Lower leg skin (tissue), 3 donors: ENCODE data around the gene SPATA13.

Source experiments
- CTCF ChIP-seq, 3 donors: fragments of 450-650 bp; IDR thresholded peaks; one replicate each; pipeline ENCODE4 v1.5.1; 2016; ENCODE audit warnings: antibody characterized with exemption in 3 of 3, mild to moderate bottlenecking in 3 of 3, moderate library complexity in 2 of 3
- POLR2A ChIP-seq, 2 donors: fragments of 450-650 bp; IDR thresholded peaks; one replicate each; pipeline ENCODE4 v1.6.1; 2016 to 2017; ENCODE audit warnings: antibody characterized with exemption in 2 of 2, mild to moderate bottlenecking in 1 of 2, moderate library complexity in 1 of 2

- TF ChIP-seq CTCF (IDR thresholded peaks at IDR 0.05) (no peak), POLR2A (IDR thresholded peaks at IDR 0.05) (no peak)
These were observed 15.3 kb upstream of the SPATA13 start for GRCh38 chr13:24145240-24145639.
